HG02759 (cell line): Measurements from ENCODE around the gene GUCY2D.
"Not testable (repeated sequence)": the region's sequence is repeated elsewhere in the genome, so short reads cannot be mapped to it uniquely, and the experiment has no call there.

Source experiments
- ATAC-seq: cut with Tn5 transposase; IDR thresholded peaks from one replicate; pipeline ENCODE4 v1.9.1; 2021; ENCODE audit warnings: mild to moderate bottlenecking, moderate library complexity; ENCODE audit not compliant: unreplicated experiment

GUCY2D gene

DNA sequence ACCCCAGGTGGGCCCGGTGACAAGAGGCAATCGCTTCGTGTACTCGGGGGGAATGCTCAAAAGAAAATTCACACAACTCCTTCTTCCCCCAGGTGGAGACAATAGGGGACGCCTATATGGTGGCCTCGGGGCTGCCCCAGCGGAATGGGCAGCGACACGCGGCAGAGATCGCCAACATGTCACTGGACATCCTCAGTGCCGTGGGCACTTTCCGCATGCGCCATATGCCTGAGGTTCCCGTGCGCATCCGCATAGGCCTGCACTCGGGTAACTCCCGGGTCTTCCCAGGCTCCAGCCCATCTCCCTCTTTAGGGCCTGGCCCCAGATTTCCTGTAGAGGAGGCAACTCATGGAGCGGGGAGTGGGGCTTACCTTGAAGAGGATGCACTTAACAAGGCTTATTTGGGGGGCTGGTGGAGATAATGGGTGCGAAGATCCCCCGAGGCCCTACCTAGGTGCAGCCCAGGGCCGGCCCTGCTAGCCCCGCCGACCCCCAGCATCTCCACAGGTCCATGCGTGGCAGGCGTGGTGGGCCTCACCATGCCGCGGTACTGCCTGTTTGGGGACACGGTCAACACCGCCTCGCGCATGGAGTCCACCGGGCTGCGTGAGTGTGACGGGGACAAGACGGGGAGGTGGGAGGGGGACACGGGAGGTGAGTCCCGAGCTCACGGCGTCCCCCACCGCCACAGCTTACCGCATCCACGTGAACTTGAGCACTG lies 13.0 kb downstream of the GUCY2D start:
- no peak for ATAC-seq

DNA sequence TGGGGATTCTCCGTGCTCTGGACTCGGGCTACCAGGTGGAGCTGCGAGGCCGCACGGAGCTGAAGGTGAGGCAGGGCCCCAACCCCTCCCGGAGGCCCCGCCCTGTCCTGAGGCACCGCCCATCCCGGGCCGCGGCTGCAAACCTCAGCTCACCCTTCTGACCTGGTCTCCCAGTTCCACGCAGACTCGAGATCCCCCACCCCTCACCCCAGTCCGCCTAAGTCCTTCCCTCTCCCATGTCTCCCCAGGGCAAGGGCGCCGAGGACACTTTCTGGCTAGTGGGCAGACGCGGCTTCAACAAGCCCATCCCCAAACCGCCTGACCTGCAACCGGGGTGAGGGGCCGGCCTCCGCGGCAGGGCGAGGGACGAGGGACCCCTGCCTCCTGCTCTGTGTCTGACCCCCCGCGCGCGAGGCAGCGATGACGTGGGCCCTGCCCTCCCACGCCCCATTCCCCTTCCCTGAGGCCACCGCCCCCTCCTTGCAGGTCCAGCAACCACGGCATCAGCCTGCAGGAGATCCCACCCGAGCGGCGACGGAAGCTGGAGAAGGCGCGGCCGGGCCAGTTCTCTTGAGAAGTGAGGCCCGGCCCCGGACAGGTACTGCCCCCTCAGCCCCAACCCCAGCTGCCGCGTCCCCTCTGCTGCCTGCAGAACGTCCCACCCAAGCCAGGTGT lies 13.7 kb downstream of the GUCY2D start:
- no peak for ATAC-seq

DNA sequence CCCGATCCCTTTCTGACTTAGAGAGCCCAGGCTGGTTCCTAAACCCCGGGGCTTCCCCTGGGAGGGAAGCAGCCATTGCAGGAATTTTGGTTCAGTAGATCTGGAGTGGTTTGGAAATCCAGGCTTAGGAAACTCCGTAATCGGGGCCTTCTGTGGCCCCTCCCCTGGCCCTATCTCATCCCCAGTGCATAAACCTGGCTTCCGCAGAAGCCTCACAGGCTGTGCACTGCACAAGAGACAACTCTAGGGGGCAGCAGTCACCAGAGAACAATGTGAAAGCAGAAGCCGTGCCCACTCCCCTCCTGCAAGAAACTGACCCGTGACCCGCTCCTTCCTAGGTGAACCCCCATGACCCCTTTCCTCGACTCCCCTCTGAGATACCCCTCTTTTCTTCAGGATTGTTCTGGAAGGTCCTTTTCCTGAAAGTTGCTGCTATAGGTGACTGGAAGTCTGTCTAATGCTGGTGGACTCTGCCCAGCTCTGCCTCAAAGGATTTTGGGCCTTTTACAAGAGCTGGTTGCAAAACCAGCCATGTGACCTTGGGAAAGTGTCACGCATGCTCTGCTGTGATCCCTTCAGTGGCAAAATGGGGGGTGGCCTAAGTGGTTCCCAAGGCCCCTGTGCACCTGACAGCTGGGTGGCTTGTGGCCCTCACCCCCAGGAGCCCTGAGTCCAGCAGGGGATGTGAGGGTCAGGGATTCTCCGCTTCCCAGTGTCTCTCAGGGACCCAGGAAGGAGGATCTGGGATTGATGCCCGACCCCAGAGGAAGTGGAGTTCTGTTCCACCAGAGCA lies 14.4 kb downstream of the GUCY2D start:
- ATAC-seq: no peak

DNA sequence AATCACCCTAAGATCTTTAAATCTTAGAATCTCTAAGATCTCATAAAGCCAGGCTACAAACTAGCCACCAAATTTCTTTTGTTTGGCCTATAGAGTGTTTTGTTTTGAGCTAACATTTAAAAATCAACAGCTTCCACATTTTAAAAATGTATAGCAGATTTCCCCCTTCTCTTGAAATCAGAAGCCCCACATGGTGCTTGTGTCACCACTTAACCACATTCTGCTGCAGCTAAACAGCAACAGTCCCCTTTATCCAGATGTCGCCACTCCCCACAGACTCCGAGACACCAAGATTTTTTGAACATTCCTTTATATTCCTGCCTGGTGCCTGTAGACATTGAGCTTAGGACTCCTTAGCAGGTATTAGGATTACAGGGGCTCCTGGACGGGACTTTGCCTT lies 16.0 kb downstream of the GUCY2D start:
- no peak for ATAC-seq

DNA sequence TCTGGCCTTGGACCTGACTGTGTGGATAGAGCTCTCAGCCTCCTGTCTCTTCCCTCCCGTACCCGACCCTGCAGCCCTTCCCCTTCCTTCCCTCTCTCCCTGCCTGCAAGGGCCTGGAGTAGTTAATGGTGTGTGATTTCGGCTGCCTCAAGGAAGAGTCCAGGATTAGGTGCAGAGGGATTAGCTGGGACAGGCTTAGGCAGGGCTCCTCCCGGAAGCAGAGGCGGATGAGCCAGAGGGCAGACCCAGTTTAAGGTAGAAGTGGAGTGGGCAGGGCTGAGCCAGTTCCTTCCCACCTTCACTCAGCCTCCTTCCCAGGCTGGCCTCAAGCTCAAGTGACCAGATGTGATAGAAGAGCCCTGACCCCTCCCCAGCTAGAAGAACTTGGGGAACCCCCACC lies 16.8 kb downstream of the GUCY2D start:
- no peak for ATAC-seq

DNA sequence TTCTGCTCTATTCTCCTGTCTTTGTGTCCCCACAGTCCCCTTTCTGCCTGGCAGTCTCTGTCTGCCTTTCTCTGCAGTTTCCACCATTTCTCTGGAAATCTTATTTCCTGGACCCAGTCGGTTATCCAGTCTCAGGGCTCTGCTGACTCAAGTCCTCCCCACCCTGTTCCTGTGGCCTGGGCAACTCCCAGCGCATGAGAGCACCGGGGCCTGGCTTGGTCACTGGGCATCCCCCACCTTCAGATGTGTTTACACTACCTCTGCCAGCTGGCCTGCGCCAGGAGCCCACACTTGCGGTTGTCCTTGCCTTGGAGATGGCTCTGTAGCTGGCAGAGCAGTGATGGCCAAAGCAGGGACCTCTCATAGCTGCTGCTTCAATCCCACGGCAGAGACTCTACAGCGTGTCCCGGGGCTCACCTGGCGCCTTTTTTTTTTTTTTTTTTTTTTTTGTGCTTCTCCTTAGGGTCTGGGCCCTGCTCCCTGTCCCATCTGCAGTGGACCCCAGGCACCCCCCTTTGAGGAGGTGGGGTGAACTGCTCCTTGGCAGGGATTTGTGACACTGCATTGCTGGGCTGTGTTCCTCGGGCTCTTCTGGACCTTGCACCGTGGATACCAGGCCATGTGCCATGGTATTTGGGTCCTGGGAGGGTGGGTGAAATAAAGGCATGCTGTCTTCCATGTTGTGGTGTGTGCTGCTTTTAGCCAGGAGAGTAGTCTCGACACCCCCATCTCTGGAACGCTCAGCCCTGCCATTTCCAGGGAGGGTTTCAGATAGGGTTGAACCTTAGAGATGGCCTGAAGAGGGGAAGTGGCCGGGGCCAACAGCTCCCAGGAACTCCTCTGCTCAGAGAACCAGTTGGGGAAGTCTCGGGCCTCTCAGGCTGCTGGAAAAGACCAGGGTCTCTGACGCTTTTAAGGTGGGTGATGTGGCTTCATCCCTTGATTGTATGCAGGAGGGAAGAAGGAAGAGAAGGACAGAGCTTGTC lies 17.5 kb downstream of the GUCY2D start:
- ATAC-seq: no peak

DNA sequence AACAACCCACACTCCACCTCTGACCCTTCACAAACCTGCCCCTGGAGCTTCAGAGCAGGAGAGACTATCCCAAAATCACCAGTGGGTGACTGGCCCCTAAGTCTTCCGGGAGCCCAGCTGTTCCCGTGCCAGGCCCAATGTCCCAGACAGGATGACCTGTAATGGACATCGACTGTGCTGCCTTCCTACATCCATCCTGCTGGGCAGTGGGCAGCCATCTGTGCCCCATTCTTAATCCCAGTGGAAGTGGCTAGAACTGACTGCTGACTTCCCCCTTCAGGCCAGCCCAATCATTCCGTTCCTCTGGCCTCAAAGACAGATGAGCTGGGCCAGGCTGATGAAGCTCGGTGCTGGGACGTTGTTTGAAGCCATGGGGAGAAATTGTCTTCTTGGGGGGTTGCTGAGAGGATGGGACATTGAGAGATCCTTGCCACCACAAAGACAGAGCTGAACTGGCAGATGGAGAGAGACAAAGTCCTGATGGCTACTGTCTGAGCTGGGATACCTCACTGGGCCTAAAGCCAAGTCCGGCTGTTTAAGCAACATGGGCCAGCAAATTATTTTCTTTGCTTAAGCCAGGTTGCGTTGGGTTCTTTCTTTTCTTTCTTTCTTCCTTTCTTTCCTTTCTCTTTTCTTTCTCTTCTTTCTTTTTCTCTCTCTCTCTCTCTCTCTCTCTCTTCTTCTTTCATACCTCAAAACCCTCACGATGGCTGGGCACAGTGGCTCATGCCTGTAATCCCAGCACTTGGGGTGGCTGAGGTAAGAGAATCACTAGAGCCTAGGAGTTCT lies 18.6 kb downstream of the GUCY2D start:
- no peak for ATAC-seq

DNA sequence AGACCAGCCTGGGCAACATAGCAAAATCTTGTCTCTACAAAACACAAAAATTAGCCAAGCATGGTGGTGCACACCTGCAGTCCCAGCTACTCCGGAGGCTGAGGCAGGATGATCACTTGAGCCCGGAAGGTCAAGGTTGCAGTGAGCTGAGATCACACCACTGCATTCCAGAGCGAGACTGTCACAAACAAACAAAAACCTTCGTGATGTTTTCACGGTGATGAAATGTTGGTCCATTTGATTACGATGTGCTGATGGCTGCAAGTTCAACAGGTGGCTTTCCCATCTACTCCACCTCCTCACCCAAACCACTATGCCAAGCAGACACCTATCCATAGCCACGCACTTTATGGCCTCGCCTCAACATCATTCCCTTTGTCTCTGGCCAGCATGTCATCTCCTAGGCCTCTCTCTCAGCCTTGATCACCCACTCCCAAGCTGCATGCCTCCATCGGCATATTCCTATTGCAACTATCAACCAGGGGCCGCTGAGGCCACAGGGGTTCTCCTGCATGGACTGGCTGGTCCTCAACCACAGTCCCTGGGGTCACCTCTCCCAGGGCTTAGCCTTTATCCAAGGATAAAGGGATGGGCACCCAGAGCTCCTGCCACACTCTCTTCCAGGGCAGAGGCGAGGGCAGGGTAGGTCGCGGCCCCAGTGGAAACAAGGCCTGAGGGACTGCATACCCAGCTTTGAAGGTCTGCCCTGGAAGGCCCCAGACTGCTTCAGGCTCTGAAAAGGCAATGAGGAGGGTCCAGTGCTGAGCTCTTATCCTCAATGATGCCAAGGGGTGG lies 19.3 kb downstream of the GUCY2D start:
- no peak for ATAC-seq

DNA sequence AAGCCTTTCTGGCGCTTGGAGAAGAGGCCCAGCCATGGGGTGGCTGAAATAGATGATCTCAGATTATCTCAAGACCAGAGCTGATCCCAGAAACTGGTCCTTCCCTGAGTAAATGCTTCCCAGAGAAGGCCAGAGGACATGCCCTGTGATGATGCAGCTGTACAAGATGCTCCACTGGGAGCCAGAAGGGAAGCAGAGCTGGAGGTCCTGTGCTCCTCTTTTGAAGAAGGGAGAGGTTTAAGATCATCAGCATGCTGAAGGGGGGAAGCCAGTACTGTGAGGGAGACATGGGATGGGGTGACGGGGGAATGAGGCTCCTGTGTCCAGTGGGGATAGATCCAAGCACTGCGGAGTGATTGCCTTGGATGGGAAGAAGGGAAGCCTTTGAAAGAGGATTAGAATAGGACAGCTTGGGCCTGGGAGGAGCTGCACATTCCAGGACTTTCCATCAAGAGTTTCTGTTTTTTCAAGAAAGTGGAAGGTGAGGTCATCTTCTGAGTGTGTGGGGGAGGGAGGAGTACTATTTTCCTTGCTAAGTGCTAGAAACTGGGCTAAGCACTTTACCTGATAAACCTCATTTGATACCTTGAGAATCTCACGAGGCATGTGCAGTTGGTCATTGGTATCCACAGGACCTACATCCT lies 20.1 kb downstream of the GUCY2D start:
- no peak for ATAC-seq

DNA sequence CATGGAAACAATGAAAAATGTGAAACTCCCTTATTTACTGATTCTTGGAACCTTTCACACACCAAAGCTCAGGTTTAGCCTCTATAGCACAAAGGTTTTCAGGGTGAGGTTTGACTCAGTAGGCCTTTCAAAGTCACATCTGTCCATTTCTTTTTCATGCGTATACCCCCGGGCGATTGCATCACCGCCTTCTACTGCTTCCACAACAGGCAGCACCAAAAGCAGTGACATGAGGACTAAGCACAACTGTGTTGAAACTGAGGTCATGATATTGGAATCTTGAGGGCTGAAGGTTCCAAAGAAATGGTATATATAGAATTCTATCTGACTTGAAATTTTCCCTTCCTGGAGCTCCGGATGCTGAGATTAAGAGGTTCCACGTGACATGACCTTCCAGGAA lies 21.7 kb downstream of the GUCY2D start:
- ATAC-seq: not testable (repeated sequence)

DNA sequence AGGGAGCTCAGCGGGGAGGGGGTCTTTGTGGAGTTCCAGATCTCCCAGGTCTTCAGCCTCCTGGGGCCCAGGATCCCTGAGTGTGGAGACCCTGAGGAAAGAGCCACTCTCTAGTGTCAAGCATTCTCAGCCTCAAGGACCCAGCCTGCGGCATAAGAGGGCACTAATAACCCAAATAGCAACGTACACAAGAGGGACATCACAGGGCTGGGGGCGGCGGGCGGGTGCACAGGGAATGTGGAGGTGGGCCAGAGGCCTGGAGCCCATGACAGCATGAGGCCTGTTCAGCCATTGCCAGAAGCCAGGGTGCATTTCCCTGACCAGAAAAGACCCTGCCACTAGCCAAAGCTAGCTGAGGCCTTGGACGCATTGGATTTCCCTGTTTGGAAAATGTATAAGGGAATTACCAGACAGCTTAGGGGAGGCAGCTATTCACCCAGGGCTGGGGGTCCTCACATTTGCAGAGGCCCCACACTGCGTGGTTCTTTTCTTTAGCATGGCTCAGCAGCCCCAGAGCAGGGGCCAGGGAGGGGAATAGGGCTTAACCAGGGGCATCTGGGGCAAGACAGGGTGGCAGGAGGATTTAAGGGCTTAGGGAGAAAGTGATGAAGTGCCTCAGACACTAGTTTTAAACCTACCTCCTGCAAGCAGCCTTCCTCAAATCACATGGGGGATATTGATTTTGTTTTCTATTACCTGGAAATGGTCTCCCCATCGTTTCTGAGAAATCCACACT lies 22.9 kb downstream of the GUCY2D start:
- ATAC-seq: no peak

DNA sequence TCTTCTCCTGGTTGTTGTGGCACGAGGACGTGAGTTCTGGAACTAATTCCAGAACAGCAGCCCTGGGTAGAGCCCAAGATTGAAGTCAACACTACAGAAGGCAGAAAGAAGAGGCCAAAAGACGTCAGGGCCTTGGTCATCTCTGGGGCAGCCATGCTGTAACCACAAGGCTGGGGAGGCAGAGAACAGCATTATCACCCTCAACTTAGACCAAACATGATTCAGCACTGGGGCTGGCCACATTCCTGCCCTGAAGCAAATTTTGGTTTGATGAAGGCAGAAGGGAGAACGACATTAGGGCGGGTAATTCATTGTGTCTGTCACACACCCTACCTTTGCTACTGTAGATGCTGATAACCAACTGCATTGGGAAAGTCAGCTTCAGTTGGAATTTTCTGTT lies 26.7 kb downstream of the GUCY2D start:
- ATAC-seq: no peak

DNA sequence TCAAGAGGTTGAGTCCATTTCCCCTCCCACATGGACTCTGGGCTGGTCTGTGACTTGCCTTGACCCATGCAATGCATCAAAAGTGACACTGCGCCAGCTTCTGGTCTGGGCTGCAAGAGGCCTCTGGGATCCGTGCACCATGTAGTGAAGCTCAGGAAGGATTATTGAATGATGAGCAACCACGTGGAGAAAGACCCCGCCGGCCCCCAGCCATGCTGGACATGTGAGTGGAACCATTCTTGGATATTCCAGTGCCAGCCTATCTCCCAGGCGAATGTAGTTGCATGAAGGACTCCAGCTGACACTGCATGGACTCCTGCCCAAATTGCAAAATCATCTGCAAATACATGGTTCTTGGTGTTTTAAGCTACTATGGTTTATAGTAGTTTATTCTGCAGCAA lies 28.8 kb downstream of the GUCY2D start:
- ATAC-seq: no peak

DNA sequence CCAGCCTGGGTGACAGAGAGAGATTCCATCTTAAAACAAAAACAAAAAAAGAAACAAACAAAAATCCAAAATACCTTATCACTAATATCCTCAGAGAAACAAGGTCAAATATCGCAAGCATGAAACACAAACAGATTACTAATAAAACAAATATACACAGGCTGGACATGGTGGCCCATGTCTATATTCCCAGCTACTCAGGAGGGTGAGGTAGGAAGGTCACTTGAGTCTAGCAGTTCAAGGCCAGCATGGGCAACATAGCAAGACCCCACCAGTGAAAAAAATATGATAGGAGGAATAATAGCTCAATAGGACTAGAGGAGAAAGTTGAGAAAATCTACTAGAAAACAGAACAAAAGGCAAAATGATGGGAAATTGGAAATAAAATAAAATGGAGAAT lies 29.5 kb downstream of the GUCY2D start:
- no peak for ATAC-seq

DNA sequence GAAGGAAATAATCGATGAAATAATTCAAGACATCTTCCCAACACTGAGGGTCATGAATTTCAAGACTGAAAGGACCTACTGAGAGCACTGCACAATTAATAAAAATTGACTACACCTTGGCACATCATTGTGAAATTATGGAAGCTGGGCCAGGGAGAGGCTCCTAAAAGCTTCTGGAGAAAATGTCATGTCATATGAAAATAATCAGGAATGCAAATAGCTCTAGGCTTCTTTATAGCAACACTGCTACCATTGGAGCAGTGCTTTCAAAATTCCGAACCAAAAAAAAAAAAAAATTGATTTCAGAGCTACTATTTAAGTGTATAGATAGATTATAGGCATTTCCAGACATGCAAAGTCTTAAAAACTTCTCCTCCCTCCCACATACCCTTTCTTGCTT lies 30.0 kb downstream of the GUCY2D start:
- ATAC-seq: no peak

DNA sequence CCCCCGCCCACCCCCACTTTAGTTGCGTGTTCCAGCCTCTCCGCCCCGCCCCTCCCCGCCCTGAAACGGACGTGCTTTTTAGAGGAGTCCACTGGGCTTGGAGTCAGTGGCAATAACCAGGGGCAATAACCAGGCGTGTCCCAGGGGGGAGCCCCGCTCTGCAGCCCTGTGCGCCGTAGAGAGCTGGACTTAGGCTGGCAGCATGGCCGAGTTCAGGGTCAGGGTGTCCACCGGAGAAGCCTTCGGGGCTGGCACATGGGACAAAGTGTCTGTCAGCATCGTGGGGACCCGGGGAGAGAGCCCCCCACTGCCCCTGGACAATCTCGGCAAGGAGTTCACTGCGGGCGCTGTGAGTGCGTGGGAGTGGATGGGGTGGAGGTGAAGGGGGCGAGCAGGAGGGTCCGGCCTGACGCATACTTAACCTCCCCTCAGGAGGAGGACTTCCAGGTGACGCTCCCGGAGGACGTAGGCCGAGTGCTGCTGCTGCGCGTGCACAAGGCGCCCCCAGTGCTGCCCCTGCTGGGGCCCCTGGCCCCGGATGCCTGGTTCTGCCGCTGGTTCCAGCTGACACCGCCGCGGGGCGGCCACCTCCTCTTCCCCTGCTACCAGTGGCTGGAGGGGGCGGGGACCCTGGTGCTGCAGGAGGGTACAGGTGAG lies 36.7 kb downstream of the GUCY2D start, which contains the start of gene ALOX15B:
TSS of gene ALOX15B (plus strand) at position 106 of the 657 bp plus-strand sequence. CDS start at position 203, 97 bp downstream.
- no peak for ATAC-seq

DNA sequence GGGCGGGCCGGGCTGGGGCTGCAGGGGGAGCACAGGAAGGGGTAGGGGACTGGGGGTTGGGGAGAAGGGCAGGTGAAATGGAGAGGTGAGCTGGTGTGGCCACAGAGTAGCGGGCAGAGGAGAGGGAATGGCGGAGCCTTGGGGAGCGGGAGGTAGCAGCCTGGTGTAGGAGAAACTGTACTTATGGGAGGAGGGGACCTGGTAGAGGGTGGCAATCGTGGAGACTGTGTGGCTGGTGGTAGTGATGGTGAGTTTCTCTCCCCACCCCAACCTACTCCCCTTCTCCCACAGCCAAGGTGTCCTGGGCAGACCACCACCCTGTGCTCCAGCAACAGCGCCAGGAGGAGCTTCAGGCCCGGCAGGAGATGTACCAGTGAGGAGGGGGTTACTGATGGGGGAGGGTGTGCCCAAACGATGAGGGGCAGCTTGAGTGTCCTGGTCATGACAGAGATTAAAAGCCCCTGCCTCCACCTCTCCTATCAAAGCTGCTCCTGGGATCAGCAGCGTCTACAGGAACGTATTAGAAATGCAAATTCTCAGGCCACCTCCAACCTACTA lies 37.3 kb downstream of the GUCY2D start:
- ATAC-seq: no peak
